WERI-Rb-1 (cell line): ENCODE measurements around the gene SEMA3F.
A peak's percentile ranks its signal among the peaks of the same experiment; 100 is the strongest.

Experiments
- DNase-seq: peaks from one replicate; pipeline ENCODE4 v3.0.0-alpha.2; 2020
- H3K27ac ChIP-seq: fragments of 250-450 bp; sonication (Bioruptor Pico); 2 replicates; pipeline ENCODE4 v1.5.1; 2020; ENCODE audit warnings: mild to moderate bottlenecking, moderate library complexity
- H3K27me3 ChIP-seq: fragments of 250-450 bp; sonication (Bioruptor Pico); 2 replicates; pipeline ENCODE4 v1.5.1; 2021; ENCODE audit warnings: mild to moderate bottlenecking, low read depth, moderate library complexity; ENCODE audit not compliant: insufficient read depth, severe bottlenecking
- H3K36me3 ChIP-seq: fragments of 250-450 bp; sonication (Bioruptor Pico); 2 replicates; pipeline ENCODE4 v1.5.1; 2020; ENCODE audit warnings: mild to moderate bottlenecking, moderate library complexity
- H3K4me3 ChIP-seq: 2 replicates; pipeline ENCODE4 v1.5.1; 2011; ENCODE audit warnings: low read depth, mild to moderate bottlenecking, control low read depth, low read length
- H3K9me3 ChIP-seq: fragments of 250-450 bp; sonication (Bioruptor Pico); 2 replicates; pipeline ENCODE4 v1.5.1; 2021; ENCODE audit warnings: mild to moderate bottlenecking, moderate library complexity; ENCODE audit not compliant: severe bottlenecking
- TF ChIP-seq, protein P1 (sequence below): IDR thresholded peaks from 2 replicates; pipeline ENCODE4 v1.5.1; 2011; ENCODE audit warnings: low read depth, mild to moderate bottlenecking, control low read depth, inconsistent platforms, low read length

Gene SEMA3F

DNA sequence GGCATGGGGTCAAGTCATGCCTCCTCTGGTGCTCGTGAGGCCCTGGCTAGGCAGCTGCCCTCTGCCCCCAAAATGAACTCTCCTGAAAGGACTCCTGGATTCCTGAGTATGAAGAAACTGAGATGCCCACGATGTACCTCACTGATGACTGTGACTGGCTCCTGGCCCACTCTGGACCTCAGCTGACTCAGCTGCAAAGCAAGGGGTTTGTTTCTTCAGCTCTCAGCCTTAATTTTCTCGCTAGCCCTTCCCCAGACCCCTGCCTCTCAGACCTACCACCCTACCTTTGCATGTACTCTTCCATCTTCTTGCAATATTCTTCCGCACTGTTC, 75.6 kb downstream of the SEMA3F start:
- TF ChIP-seq, protein P1, sequence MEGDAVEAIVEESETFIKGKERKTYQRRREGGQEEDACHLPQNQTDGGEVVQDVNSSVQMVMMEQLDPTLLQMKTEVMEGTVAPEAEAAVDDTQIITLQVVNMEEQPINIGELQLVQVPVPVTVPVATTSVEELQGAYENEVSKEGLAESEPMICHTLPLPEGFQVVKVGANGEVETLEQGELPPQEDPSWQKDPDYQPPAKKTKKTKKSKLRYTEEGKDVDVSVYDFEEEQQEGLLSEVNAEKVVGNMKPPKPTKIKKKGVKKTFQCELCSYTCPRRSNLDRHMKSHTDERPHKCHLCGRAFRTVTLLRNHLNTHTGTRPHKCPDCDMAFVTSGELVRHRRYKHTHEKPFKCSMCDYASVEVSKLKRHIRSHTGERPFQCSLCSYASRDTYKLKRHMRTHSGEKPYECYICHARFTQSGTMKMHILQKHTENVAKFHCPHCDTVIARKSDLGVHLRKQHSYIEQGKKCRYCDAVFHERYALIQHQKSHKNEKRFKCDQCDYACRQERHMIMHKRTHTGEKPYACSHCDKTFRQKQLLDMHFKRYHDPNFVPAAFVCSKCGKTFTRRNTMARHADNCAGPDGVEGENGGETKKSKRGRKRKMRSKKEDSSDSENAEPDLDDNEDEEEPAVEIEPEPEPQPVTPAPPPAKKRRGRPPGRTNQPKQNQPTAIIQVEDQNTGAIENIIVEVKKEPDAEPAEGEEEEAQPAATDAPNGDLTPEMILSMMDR: no peak
- Histone ChIP-seq H3K36me3 (no peaks in the 10 kb centered on the region), H3K4me3 (no peak overlapping the region), H3K27me3 (no peaks in the 10 kb centered on the region), H3K9me3 (no peaks in the 10 kb centered on the region), H3K27ac (no peak overlapping the region; the same call in 1 of the 2 replicates)
- no peak for DNase-seq

DNA sequence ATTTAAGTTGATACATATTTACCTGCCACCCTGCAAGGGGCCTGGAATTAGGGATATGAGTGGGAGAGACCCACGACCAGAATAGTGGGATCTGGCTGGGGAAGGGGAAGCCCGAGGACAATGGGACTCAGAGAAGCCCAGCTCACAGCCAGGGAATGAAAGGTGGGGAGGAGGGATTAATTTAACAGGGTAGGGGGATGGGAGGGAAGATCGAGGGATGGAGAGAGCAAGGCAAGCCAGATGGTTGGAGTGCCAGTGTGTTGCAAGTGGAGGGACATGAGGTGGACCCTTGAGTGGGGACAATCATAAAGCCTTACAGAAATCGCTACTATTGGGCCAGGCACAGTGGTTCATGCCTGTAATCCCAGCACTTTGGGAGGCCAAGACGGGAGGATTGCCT, 76.5 kb downstream of the SEMA3F start:
- Histone ChIP-seq H3K27ac (peak overlapping the region; percentile 44), H3K9me3 (no peaks in the 10 kb centered on the region), H3K36me3 (no peaks in the 10 kb centered on the region), H3K4me3 (no peak overlapping the region), H3K27me3 (no peaks in the 10 kb centered on the region)
- DNase-seq: peak; percentile 63
- TF ChIP-seq, protein P1: no peak

DNA sequence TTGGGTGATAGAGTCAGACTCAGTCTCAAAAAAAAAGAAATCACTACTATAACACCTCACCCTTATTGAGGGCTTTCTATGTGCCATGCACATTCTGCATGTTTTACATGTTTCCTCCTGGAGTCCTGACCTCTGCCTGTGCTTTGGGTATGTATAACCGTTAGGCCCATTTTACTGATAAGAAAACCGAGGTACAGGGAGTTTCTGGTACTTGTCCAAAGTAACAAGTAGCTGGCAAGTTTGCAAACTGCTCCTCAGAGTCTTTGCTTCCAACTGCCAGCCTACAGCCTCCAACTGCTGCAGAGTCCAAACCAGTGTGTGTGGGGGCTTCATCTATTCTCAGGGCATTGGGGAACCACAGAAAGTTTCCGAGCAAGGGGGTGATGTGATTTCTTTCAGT, 77.2 kb downstream of the SEMA3F start:
- Histone ChIP-seq H3K9me3 (no peaks in the 10 kb centered on the region), H3K27ac (peak overlapping the region; percentile 44; the same call in 1 of the 2 replicates), H3K27me3 (no peaks in the 10 kb centered on the region), H3K36me3 (no peaks in the 10 kb centered on the region), H3K4me3 (no peak overlapping the region)
- DNase-seq: no peak
- TF ChIP-seq, protein P1: no peak

DNA sequence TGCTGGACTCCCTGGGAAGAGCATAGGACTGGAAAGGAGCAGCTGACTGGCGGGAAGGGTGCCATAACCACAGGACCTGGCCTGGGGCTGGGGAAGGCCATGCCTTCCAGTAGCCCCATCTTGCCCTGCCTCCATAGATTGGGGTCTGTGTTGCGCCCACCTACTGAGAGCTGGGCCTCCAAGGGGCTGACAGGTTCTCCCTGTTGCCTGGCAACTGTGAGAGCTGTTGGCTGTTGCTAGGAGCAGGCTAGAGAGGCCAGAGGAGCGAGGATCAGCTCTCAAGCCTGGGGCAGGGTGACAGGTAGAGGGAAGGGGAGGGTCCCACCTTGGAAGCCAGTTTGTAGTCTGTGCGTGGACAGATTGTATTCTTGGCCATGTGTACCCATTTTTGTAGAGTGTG, 78.1 kb downstream of the SEMA3F start:
- Histone ChIP-seq H3K27me3 (no peaks in the 10 kb centered on the region), H3K36me3 (no peaks in the 10 kb centered on the region), H3K9me3 (no peaks in the 10 kb centered on the region), H3K4me3 (no peak overlapping the region), H3K27ac (no peak overlapping the region)
- DNase-seq: no peak
- TF ChIP-seq, protein P1: no peak

DNA sequence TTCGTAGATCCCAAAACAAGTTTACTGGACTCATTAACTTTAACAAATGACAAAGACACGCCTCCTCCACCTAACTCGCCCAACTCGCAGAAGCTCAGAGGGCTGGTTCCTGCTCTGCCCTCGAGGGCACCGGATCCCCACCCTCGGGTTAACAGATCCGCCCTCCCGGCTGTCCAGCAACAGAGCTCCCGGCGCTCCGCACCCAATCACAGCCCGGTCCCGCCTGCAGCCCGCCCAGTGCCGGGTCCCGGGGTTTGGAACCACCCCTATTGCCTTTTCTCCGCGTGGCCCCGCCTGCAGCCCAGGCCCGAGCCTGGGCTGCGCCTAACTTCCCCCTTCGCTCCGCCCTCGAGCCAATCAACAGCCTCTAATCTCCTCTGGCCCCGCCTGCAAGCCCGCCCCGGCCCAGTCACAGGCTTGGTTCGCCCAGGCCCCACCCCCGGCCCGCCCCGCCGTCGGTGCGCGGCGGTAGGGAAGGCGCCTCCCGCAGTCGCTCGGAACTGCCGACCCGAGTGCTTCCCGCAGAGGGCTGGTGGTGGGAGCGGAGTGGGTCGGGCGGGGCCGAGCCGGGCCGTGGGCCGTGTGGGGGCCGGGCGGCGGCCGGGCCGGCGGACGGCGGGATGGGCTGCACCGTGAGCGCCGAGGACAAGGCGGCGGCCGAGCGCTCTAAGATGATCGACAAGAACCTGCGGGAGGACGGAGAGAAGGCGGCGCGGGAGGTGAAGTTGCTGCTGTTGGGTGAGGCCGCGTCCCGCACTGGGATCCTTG, 80.8 kb downstream of the SEMA3F start, which contains the start of gene GNAI2:
TSS of gene GNAI2 (plus strand) at position 489 of the 768 bp plus-strand sequence. CDS start at position 621, 132 bp downstream.
- Histone ChIP-seq H3K27ac (peak within 1 kb of the TSS; percentile 68), H3K27me3 (no peaks in the 10 kb centered on the region), H3K36me3 (peaks cover 4% of the 10 kb centered on the region), H3K9me3 (no peaks in the 10 kb centered on the region), H3K4me3 (peak within 1 kb of the TSS; percentile 41)
- peak; percentile 99 for DNase-seq
- TF ChIP-seq, protein P1: no peak
